SIG-M5 (cell line): ENCODE data around the gene ESPN.

ENCODE experiments used
- DNase-seq: peaks from one replicate; lab custom pipeline; 2025; lab: John Stamatoyannopoulos, UW

Gene ESPN

DNA sequence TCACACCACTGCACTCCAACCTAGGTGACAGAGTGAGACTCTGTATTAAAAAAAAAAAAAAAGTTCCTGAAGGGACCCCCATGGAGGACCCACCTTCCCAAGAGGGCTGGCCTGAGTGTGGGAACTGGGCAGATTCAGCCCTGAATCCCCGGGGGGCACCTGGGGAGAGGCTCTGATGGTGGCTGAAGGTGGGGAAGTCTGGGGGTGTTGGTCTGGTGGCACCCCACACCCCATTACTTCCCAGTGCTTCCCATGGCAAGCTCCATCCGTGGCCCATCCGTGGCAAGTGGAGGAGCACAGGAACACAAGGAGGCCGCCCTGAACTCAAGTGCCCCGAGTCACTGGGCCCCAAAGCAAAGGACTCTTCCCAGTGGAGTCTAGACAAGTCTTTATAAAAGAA, 42.2 kb downstream of the ESPN start:
- no peak for DNase-seq

- DNase-seq = no peak
Measured at GRCh38 chr1:6467224-6467623, 42.6 kb downstream of the ESPN start.

DNA sequence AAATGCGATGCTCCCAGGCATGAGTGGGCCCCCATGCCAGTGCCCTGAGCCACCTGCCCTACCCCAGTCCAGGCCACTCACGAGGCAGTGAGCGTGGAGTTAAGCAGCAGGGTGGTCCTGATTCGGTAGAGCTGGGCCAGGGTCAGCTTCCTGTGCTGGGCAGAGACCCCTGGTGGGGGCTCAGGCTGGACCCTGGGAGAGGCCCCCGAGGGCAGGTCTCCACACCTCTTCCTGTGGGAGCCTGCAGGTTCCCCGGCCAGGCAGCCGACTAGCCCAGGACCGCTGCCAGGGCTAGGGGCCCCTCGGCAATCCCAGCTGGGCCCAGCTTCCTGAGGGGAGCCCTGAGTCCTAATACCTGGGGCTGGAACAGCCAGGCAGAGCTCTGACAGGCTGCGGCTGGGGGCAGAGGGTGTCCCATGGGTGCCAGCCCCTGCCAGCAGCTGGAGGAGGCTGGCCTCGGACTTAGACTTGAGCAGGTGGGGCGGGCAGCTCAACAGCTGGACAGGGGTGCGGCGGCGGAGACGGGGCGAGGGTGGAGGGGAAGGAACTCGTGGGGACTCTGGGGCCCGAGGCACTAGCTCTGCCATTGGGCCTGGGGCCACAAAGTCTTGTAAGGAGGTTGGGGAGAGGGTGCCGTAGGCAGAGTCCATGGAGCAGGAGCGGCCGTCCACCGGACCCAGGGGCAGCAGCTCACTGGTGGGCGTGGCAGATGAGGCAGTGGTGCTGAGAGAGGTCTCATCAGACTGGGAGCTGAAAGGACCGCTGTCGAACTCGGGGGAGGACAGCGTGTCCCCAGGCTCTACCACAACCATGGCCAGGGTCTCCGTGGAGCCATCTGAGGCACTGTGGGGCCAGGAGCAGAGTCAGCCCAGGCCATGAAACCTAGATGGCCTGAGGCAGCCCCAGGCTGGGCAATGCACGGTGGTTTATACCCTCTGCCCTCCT, 43.4 kb downstream of the ESPN start:
- DNase-seq = no peak

DNA sequence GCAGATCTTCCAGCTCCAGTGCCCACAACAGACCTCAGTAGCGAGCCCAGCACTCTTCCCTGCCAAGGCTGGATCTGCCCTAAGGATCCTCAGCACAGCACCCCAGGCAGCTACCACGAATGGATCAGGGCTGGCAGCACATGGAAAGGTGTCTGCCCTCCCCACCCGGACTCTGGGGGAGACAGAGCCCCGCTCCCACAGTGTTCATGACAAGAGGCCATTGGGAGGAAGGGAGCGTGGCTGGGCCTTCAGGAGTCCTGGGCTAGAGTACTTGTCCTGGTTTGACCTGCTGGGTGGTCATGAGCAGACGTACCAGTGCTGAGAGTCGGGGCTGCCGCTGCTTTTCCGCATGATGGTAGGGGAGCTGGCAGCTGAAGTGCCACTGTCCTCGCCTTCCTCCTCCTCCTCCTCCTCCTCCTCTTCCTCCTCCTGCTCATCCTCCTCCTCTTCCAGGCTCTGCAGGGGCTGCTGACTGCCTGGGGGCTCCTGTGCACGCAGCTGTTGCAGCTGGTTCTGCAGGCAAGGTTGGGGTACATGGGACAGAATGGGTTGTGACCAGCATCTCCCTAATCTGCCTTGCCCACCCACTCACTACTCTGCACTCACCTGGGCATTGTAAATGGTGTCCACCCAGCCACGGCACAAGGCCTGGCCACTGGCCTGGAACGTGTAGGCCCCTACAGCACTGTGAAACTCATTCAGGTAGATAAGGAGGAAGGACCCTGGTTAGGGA, 44.3 kb downstream of the ESPN start:
- DNase-seq = no peak

DNA sequence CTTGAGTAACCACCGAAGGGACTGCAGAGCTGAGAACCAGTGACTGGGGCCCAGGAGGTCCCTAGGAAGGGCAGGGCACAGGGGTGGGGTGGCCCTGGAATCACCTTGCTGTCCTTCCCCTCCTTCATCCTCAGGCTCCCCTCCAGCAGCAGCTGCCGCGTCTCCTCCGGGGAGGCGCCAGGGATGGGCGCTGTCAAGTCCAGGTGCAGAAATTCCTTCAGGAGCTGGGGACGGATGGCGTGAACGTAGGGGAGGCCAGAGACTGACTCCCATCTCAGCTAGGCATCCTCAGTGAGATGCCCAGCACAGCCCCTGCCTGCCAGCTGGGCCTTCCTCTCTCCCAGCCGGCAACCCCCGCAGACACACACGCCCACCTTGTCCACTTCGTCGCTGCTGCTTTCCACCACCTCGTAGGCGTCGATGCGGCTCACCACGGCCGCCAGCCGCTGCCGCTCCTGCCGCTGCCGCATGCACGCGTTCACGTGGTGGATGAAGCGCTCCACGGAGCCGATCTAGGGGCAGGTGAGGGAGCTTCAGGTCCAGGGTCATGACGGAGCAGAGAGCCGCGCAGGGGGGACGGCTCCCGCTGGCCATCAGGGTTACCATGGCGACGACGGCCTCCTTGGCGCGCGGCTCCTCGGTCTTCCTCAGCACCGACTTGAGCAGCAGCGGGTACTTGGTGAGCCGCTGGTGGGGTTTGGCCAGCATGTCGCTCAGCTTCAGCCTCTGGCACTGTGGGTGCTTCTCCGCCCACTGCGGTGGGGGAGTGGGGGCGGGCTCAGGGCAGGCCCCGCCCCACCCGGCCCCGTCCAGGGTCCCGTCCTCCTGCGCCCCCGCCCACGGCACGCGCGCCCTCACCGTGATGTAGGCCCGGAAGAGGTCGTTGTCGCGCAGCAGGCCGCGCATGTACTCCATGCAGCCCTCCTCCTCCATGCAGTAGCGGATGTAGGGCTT, 45.8 kb downstream of the ESPN start:
- DNase-seq = no peak

- no peak for DNase-seq
Measured at GRCh38 chr1:6471086-6471969, 46.8 kb downstream of the ESPN start.

DNA sequence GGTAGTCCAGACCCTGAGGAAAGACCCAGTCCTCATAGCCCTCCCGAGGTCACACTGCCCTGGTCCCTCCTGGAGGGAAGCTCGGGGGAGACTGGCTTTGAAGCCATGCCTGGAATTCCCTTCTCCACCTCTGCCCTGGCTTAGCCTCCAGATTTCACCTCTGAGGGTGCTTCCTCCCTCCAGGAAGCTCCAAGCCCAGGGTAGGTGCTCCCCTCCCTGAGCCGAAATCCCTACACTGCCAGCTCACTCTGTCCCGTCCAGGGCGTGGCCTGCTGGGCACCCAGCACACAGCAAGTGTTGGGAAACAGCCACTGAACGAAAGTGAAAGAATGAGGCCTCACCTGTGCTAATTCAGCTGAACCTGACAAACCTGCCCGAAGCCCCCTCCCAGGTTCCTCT, 47.4 kb downstream of the ESPN start:
- no peak for DNase-seq

DNA sequence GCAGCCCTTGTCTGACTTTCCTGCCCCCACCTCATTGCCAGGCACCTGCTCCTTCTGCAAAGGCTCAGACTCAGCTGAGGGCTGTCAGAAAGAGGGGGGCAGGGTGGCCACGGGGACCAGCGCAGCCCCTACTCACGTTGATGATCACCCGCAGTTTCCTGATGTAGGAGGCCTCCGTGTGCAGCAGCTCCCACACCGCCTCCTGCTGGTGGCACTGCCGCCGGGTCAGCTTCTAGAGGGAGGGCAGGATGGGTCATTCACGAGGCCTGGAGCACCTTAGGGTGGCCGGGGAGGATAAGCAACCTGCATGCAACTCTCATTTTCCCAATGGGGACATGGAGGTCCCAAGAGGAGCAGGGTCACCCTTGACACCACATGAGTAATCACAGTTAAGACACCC, 47.8 kb downstream of the ESPN start:
- no peak for DNase-seq

- DNase-seq = no peak
Measured at GRCh38 chr1:6473156-6473555, 48.6 kb downstream of the ESPN start.

DNA sequence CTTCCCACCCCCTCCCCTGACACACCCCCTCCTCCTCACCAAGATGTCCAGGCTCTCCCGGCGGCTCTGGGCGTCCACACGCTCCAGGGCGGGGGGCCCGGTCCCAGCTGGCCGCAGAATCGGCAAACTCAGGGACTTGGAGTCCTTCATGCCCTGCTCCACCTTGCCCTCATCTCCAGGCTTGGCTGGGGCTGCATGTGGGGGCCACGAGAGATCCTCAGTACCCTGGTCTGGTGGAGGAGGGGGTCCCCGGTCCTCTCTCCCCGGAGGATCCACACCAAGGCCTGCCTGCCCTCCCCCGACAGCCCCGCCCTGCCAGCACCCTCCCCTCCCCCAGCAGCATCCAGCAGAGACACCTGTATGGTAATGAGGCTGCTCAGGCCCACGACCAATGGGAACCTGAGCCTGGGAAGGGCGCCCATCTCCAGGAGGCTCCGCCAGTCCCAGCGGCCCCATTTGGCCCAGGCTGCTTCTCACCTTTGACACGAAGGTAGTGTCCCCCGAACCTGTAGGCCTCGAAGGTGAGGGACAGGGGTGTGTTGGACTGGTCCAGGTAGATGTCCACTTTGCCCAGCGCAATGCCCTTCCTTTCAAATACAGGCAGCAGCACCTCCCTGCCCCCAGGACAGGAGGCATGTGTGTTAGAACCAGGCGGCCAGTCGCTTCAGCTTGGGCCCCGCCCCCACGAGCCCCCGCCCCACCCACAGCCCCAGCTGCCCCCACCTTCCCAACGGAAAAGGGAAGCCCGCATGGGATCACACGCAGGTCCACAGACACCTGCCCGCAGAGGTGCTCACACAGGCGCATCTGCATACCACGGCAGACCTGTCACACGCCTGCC, 49.6 kb downstream of the ESPN start:
- no peak for DNase-seq

- DNase-seq = no peak
Measured at GRCh38 chr1:6474815-6475282, 50.3 kb downstream of the ESPN start.

GRCh38 chr1:6475381-6476133, 51.0 kb downstream of the ESPN start:
- DNase-seq = no peak

- DNase-seq = no peak
Measured at GRCh38 chr1:6476483-6476882, 51.9 kb downstream of the ESPN start.

- DNase-seq = no peak
Measured at GRCh38 chr1:6477039-6477820, 52.7 kb downstream of the ESPN start.

DNA sequence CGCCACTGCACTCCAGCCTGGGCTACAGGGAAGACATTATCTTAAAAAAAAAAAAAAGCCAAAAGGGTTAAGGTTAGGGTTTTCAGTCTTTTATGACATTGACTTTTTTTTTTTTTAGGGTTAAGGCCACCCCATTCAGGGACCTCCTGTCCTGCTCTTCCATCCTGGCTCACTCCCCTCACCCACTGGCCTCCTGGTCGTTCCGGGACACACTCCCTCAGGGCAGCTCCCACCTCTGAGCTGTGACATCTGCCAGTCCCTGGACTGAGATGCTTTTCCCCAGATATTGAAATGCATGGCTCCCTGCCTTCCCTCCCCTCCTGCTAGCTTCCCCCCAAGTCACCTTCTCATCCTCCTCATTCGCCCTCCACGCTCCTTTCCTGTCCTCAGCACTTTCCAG, 57.2 kb downstream of the ESPN start:
- DNase-seq = no peak

- DNase-seq = no peak
Measured at GRCh38 chr1:6483017-6483760, 58.6 kb downstream of the ESPN start.

DNA sequence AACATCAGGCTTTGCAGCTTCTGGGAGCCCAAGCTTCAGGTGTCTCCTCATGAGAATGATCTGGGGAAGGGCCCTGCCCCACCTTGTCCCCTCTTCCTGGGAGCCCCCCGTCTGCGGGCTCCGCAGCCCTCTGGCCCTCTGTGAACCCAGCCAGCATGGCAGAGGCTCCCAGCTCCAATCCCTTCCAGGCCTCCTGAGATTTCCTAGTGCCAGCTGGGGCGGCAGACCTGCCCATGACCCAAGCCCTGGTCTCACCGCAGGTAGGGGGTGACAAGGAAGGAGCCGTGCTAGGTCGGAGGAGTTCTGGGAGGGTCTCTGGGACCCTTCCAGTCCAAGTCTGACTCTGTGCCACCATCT, 59.2 kb downstream of the ESPN start:
- DNase-seq = no peak

GRCh38 chr1:6484826-6485167, 60.2 kb downstream of the ESPN start:
- no peak for DNase-seq
